Endothelial cell of umbilical vein (primary cell): ENCODE measurements around the gene NLRC3.
"Not testable (repeated sequence)": the region's sequence is repeated elsewhere in the genome, so short reads cannot be mapped to it uniquely, and the experiment has no call there.

ENCODE experiments used
- POLR2A ChIP-seq: IDR thresholded peaks from 2 replicates; pipeline ENCODE4 v1.6.1; 2012; ENCODE audit warnings: low read depth, mild to moderate bottlenecking, control low read depth, low read length
- TF ChIP-seq, protein P1 (sequence below), 2 donors: IDR thresholded peaks; 1 replicate in 1 of 2; 2 replicates in 1 of 2; pipeline ENCODE4 v1.5.1; 2011; ENCODE audit warnings: low read length in 2 of 2, mild to moderate bottlenecking in 2 of 2, moderate library complexity in 2 of 2, control low read depth in 1 of 2, inconsistent platforms in 1 of 2, low read depth in 1 of 2; ENCODE audit not compliant: insufficient read depth in 1 of 2; ENCODE audit errors: extremely low read depth in 1 of 2

DNA sequence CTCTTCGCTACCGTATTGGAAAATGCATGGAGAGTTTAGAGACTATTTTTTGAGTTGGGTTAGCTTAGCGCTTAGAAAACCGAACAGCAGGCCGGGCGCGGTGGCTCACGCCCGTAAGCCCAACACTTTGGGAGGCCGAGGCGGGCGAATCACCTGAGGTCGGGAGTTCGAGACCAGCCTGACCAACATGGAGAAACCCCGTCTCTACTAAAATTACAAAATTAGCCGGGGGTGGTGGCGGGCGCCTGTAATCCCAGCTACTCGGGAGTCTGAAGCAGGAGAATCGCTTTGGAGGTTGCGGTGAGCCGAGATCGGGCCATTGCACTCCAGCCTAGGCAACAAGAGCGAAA lies 75.8 kb downstream of the NLRC3 start:
- TF ChIP-seq, protein P1, sequence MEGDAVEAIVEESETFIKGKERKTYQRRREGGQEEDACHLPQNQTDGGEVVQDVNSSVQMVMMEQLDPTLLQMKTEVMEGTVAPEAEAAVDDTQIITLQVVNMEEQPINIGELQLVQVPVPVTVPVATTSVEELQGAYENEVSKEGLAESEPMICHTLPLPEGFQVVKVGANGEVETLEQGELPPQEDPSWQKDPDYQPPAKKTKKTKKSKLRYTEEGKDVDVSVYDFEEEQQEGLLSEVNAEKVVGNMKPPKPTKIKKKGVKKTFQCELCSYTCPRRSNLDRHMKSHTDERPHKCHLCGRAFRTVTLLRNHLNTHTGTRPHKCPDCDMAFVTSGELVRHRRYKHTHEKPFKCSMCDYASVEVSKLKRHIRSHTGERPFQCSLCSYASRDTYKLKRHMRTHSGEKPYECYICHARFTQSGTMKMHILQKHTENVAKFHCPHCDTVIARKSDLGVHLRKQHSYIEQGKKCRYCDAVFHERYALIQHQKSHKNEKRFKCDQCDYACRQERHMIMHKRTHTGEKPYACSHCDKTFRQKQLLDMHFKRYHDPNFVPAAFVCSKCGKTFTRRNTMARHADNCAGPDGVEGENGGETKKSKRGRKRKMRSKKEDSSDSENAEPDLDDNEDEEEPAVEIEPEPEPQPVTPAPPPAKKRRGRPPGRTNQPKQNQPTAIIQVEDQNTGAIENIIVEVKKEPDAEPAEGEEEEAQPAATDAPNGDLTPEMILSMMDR (IDR thresholded peaks at IDR 0.05; ENCODE audit: extremely low read depth in 1 of 2, insufficient read depth in 1 of 2, low read depth in 1 of 2, low read length in 2 of 2) = not testable (repeated sequence)
- TF ChIP-seq POLR2A = not testable (repeated sequence)
